ENCODE measurements around the gene ENPP7. TPM values are rescaled to one million over a fixed set of nuclear protein-coding genes. Genes with fewer than 3 reads are reported as not detected.

Gene ENPP7
- total RNA-seq, 1 experiment from 2014 or later, result not detected

DNA sequence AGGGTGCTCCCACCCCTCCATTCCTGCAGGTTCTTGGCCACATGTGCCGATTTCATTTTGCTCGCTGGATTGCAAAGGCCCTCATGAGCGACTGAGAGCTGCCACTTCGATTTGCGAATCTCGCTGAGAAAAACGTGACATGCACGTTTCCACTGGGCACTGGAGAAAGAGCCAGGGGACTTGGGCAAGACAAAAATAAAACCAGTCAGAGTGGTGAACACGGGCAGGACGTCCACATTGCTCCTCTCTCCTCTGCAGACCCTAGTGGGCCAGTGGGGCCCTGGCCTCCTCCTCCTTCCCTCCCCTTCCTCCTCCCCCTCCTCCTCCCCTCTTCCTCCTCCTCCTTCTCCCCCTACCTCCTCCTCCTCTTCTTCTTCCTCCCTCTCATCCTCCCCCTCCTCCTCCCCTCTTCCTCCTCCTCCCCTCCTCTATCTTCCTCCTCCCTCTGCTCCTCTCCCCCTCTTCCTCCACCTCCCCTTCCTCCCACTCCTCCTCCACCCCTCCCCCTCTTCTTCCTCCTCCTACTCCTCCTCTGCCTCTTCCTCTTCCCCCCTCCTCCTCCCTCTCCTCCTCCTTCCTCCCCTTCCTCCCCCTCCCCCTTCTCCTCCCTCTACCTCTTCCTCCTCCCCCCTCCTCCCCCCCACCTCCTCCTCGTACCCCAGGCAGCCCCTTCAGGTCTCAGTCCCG, 28.1 kb upstream of the ENPP7 start:
- DNase-seq (ENCODE audit: low spot score), result no peak

DNA sequence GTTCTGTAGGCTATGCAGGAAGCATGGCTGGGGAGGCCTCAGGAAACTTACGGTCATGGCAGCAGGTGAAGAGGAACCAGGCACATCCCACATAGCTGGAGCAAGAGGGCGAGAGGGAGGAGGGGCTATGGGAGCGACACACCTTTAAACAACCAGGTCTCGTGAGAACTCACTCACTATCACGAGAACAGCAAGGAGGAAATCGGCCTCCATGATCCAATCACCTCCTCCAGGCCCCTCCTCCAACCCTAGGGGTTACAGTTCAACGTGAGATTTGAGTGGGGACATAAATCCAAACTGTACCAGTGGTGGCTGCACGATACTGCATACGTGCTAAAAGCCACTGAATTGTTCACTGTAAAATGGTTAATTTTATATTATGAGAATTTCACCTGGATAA, 26.1 kb upstream of the ENPP7 start:
- DNase-seq (ENCODE audit: low spot score), result no peak

DNA sequence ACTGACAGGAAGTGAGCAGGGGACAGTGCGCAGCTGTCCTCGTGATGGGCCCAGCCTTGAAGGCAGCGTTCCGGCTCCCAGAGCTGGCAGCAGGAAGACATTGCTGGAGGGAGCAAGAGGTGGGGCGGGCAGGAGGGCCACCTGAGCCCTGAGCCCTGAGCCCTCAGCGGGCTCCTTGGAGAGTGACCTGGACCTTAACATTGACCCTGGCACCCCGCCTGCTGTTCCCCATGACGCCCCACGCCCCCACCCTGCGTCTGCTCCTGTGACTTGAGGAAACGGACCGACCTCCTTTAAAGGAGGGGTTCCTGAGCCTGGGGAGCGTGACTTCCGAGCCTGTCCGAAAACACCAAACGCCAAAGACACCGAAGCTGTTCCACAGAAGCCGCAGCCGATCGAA, 25.1 kb upstream of the ENPP7 start:
- DNase-seq (ENCODE audit: low spot score), result no peak

DNA sequence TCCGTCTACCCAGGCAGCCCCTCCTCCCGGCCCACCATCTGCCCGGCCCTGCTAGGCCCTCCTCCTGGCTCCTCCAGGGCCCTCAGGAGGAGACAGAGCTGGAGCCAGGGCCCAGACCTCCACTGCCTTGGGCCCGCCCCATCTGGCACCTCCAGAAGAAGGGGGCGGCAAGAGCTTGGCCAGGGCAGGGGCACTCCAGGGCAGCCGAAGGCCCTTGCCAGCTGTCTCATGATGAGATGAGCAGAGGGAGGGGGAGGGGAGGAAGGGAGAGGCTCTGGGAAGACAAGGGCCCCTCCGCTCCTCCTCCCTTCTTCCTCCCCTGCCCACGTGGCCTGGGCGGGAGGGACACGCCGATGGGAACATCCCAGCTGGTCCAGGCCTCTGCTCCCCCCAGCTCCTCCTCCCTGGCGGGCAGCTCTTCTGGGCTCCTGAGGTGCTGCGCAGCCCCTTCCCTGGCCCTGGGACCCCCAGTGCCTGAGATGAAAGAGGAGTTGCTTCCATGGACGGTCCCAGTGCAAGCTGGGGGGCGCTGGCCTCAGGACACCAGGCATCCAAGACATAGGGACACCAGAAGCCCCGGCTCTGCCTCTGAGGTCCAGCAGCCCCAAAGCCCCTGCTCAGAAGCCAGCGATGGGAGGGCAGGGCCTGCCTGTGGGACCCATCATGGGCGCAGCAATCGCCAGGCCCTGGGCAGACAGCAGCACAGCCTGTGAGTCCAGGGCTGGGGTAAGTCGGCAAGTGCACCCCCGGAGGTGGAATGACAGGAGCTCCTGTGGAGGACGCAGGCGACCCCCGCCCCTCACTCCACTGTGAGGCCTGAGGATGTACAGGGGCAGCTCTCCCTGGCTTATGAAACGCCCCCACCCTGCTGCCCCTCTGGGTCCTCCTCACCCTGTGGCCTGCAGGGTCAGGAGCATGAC, 23.6 kb upstream of the ENPP7 start:
- DNase-seq (ENCODE audit: low spot score), result no peak

DNA sequence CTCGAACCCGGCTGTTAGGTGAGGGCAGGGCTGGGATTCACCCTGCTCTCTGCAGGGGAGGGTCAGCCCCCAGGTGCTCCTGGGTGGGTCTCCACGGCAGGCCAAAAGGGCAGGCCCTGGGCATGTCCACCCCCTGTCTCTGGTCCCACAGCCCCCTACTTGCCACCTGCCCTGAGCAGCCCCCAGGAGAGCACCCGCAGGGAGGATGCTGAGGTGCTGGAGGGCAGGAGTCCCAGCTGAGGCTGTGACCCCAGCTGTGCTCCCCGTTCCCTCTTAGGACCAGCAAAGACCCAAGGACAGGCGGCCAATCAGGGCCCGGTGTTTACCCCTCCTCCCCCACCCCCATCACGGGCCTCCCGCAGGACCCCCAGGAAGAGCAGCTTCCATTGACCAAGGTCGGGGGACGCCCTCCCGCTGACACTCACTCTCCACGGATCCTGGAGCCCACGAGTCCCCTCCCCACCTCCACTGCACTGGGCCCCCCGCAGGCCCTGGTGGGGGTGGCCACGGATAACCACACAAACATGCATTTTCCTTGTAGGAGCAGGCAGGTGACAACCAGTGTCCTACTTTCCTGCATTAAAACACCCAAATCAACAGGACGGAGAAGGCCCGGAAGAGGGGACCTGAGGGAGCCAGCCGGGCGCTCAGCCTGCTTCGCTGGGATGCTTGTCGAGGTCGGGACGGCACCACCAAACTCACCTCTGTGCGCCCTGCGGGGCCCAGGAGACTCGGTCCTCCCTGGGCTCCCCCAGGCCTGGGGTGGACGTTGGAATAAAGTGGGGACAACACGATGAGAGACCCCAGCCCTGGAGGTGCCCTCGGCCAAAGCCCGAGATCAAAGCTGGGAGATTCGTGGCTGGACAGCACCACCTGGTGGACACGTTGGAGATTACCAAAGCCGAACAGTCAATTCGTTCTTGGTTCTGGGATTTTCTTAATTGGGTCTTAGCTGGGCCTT, 22.5 kb upstream of the ENPP7 start:
- DNase-seq (ENCODE audit: low spot score), result peak; percentile 32

DNA sequence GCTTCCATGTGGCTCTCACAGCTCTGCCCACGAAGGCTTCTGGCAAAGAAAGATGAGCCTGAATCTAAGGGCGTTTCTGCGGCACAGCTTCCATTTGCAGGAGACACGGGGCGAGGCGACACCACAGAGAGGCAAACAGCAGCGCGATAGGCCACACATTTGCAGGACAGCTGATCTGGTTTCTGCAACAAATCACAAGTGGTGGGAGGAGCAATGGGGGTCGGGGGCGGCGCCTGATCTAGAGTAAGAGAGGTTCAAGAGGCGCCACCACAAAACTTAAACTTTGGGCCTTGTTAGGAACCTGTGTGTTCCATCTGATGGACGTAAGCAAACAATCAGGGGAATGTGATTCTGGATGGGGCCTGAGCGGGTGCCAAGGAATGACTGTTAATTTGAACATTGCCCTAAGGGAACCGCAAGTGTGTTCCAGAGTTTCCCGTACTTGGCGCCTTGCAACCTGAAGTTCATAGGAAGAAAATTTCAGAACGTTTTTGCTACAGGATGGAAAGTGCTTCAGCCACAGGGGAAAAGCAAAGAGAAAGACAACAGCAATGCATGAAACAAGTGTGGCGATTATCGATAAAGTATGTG, 18.9 kb upstream of the ENPP7 start:
- no peak for DNase-seq (ENCODE audit: low spot score)

DNA sequence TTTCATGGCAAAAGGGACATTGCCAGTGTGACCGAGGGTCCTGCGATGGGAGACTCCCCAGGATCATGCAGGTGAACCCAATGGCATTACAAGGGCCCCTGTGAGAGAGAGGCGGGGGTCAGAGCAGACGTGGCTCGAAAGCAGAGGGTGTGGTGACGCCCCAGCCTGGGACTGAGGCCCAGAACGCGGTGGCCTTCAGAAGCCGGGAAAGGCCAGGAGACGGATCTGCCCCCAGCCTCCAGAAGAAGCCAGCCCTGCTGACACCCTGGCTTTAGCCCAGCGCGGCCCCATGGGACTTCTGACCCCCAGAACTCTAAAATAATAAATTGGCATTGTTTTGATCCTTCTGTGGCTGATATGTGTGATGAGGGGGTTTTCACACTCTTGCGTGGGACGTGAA, 17.4 kb upstream of the ENPP7 start:
- DNase-seq (ENCODE audit: low spot score), result no peak

DNA sequence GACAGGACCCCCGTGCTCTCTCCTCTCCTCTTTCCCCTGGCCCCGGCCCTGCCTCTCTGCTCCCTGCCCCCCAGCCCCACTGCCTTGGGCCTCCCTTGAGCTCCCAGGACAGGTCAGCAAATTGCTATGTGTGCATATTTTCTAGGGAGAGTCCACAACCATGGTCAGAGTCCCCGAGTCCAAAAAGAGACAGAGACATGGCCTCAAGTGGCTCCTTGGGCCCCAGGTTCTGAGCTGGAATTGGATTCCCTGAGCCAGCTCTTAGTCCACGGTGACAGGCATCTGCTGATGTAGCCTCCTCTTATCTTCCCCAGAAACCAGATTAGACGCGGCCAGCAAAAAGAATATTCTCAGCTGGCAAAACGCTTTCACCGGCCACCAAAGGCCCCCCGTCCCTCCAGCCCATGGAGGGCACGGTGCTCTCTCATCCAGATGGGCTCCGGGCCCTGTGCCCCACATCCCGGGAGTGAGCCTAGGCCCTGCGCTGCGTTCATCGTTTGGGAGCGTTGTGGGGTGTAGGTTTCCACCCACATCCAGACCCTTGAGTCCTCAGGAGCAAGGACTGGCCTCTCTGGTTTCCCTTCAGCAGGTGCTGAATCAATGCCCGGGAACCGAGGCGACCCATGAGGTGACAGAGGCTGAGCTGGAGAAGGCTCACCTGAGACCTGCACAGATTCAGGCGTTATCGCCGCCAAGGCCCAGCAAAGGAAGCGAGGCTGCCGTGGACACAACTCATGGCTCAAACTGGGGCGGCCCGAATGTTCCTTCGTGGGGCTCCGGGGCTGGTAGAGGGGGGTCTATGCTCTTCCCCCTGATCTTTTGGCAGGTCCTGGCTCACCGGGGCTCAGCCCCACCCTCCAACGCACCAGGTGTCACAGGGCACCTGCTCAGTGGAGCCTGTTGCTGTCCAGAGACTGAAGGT, 16.3 kb upstream of the ENPP7 start:
- DNase-seq (ENCODE audit: low spot score), result no peak

DNA sequence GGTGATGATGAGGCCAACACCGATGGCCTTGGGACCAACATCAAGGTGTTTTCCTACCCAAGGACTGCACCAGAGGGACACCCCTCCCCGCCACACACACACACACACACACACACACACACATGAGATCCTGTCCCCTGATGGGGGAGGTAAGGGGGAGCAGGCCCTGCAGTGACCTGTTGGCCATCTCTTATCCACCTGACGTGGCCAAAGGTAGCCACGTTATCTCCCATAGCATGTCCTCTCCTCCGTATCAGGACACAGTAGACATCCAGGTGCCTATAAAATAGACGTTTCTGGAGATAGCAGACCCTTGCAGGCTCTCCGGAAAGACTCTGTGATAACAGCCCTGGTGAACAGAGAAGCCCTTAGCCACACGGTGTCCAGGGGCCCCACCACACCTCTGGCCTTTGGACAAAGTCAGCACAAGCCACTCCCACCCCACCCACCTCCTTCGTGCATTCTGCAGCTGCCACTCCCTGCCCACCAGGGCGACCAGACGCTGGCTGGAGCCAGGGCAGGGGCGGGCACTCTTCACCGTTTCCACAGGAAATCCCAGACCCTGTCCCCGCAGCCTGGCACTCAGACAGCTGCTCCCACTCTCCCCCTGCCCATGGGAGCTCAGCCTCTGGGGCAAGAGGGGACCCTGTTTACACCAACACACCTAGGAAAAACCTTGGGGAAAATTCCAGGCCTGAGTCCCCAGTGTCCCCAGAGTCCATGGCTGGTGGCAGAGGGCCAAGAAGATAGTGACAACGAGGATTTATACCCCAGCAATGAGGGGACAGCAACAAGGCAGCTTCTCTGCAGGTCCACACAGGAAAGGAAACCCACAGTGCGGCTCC, 15.4 kb upstream of the ENPP7 start:
- no peak for DNase-seq (ENCODE audit: low spot score)

DNA sequence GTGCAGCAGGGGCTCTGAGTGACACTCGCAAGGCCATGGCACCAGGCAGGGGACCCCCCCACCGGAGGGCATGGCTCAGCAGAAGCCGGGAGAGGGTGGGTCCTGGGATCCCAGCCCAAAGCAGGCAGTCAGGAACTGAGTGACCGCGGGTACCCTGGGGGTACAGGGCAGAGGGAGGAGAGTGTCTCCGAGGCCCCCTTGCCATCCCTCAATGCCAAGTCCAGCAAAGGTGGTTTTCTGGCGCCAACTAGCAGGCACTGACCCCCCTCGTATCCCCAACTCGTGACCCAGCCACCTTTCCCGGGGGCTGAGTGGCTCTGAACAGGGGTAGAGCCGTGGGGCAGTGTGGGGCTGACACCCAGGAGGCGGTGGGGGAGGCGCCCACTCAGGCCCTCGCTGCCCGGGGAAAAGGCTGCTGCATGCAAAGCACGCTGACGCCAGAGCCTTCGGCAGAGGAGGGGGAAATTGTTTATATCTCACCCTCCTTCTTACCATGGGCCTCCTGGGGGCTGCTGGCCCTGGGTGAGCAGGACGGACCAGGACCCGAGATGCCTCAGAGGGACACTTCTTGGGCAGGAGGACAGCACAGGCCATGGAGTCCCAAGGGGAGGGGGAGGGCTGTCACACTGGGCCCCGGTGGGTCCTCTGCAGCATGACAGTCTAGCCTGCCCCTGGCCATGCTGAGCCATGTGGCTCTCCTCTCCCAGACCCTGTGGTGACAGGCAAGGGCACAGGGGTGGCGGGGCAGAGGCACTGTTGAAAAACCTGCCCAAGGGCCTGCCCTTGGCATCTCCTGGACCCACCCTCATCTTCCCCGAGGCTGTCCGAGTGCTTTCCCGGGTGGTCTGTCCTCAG, 14.6 kb upstream of the ENPP7 start:
- no peak for DNase-seq (ENCODE audit: low spot score)

DNA sequence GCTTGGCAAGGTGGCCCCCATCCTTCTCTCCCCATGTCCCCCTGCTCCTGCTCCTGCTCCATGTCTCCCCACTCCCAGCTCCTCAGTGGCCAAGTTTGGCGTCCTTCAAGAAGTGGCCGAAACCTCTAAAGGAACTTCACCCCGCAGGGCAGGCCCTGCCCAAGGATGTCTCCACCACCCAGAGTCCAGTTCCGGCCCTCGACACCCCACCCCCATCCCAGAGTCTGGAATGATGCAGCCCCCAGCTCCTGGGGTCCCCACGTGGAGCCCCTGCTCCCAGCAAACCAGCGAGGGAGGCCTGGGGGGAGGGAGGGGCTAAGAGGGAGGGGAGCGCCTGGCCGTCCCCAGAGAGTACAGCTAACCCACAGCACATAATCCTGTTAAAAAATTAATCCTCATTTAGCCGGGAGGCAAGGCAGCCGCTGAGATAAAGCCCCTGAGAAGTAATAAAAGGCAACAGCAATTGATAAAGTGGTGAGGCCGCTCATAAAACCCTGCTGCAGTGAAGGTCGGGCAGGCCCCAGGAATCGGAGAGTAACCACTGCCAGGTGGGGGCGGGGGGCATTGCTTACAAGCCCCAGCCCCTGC, 9.9 kb upstream of the ENPP7 start:
- DNase-seq (ENCODE audit: low spot score), result no peak

DNA sequence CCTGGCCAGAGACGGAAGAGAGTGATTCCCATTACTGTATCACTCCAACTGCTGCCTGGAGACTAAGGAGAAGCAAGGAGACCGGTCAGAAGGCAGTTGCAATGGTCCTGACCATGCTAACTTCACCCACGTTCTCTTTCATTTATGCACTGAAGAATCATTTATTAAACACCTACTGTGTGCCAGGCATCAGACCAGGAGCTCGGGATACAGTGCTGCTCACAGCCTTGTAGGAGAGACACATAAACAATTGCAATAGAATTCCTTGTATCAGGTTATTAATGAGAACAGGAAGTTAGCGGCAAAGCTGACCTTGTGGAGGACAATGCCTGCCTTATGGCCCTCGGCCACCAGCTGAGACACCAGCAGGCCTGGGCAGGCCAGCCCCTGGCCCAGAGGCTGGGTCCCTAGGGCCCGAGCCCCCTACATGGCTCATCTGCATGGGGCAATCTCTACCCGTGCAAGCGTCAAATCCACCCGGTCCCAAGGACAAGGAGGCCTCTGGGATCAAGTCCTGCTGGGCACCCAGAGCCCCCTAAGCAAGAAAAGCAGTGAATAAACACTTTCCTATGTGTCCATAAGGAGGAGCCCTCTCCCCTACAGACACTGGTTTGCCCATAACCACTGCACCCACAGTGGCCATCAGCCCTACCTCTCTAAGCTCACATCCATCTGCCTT, 8.6 kb upstream of the ENPP7 start:
- peak; percentile 55 for DNase-seq (ENCODE audit: low spot score)

DNA sequence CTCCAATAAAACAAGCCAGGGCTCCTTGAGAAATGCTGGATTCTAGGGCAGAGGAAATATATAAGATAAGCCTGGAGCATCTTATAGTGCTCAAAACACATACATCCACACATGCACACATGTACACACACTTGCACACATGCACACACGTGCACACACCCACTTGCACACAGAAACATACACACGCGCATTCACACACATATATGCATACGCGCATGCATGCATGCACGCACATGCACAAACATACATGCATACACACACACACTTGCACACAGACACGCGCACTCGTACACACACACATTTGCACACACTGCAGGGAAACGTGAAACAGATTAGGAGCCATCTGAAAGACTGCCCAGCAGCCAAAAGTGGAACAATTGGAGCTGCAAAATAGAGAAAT, 8.0 kb upstream of the ENPP7 start:
- DNase-seq (ENCODE audit: low spot score), result no peak

DNA sequence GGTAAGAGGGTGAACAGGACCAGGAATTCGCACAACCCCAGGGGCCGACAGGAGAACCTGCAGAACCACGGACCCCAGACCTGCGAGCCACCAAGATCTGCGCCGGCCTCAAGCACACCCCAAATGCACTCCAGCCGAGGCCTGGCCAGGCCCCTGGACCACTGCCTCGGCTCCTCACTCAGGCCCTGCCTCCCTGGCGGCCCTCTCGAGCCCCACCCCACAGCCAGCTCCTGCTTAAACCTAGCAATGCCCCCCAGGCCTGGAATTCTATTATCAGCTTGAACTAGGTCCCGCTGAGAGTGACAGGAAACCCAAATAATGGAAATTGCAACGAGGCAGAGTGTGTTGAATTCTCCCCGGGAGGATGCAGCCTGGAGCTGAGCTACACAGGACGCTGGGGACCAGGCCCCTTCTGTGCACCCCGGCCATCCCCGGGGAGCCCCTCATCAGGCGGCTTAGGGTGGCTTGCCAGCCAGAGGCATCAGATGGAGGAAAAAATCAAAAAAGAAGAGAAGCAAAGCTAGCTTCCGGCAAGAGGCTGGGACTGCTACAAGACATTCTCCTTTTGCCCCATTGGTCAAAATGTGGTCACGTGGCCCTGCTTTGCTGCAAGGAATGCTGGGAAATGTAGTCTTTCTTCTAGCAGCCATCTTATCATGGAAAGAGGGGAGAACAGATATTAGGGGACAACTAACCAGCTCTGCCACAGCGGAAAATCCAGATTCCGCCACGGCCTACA, 2.4 kb upstream of the ENPP7 start:
- peak; percentile 95 for DNase-seq (ENCODE audit: low spot score)

DNA sequence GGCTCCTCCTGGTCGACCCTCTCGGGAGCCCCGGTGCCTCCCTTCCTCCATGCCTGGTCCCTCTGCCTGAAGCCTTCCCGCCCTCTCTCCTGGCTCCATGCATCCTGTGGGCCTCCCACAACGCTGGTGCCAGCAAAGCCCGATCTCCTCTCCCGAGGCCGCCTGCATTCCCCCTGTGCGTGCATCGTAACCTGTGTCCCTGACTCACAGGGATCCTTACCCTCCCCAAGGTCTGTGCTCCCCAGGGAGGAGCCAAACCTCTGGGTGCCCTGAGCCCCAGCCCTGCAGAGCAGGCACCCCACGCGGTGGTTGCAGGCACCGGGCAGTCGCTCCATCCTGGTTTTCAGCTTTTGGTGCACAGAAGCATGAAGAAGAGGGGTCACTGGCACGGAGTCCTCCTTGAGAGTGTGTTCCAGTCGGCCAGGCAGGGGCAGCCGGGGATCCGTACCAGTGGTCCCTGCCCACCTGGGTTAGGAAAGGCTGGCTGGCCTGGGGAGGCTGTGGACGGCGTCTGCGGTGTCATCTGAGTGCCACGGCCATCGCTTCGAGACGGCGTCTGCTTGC, 1.8 kb upstream of the ENPP7 start:
- DNase-seq (ENCODE audit: low spot score), result no peak

DNA sequence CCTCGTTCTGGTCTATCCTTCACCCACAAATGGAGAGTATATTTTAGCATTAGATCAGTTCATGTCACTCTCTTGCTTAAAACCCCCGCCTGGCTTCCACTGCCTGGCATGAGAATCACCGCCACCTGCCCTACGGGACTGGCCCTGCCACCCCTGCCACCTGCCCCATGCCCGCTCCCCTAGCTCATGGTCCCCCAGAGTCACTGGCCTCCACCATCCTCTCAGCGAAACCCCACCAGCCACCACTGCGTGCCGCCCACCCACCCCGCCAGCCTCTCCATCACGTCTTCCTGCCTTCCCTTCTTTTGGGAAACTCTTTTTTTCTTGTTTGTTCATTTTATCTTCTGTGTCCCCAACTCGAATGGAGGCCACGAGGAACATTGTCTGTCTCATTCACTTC, 982 bp upstream of the ENPP7 start:
- DNase-seq (ENCODE audit: low spot score), result no peak

DNA sequence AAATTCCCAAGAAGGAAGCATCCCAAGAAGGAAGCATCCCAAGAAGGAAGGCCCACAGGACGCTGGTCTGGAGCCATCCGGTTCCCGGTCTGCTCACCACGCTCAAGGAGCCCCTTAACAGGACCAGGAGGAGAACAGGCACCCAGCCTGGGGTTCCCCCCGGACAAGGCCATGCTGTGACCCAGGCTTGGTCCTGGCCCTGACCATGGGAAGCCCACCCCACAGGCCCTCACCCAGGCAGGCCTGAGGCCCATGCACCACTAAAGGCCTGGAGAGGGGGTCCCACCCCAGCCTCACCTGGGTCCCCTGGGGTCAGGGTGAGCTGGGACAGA, 340 bp upstream of the ENPP7 start:
- DNase-seq (ENCODE audit: low spot score), result no peak
